HepG2 (cell line): ENCODE measurements around the gene FRAS1. TPM values are rescaled to one million over a fixed set of nuclear protein-coding genes. Genes with fewer than 3 reads are reported as not detected.

Source experiments
- ATF7 ChIP-seq, 2 experiments: fragments of 450-650 bp in 1 of 2; sonication (generic) in 1 of 2; formaldehyde crosslinking in 1 of 2; IDR thresholded peaks; 2 replicates each; pipeline versions ENCODE4 v1.4.0 to v1.6.1; 2016 to 2020; ENCODE audit warnings: antibody characterized with exemption in 1 of 2, mild to moderate bottlenecking in 1 of 2, missing genetic modification reagents in 1 of 2
- BCL3 ChIP-seq: sonication (generic); formaldehyde crosslinking; IDR thresholded peaks from 2 replicates; pipeline ENCODE4 v1.5.1; 2020; ENCODE audit warnings: mild to moderate bottlenecking, missing genetic modification reagents, moderate library complexity
- CBX5 ChIP-seq: sonication (generic); formaldehyde crosslinking; IDR thresholded peaks from 2 replicates; pipeline ENCODE4 v1.4.0; 2020; ENCODE audit warnings: missing genetic modification reagents, borderline replicate concordance
- CHCHD3 ChIP-seq: sonication (generic); formaldehyde crosslinking; IDR thresholded peaks from 2 replicates; pipeline ENCODE4 v1.8.0; 2022; ENCODE audit warnings: mild to moderate bottlenecking, missing genetic modification reagents, moderate library complexity
- DNMT3B ChIP-seq: conservative IDR thresholded peaks from 2 replicates; pipeline ENCODE4 v1.6.1; 2016; ENCODE audit warnings: missing biosample characterization, control low read depth
- DZIP1 ChIP-seq: sonication (generic); formaldehyde crosslinking; IDR thresholded peaks from 2 replicates; pipeline ENCODE4 v1.5.0; 2020; ENCODE audit warnings: mild to moderate bottlenecking, missing genetic modification reagents
- ELF3 ChIP-seq: IDR thresholded peaks from 2 replicates; pipeline ENCODE4 v1.6.1; 2016; ENCODE audit warnings: missing genetic modification reagents, missing compliant biosample characterization
- GABPB1 ChIP-seq: IDR thresholded peaks from 2 replicates; pipeline ENCODE4 v1.6.1; 2016; ENCODE audit warnings: mild to moderate bottlenecking, missing genetic modification reagents, moderate library complexity, missing compliant biosample characterization
- MLX ChIP-seq: IDR thresholded peaks from 2 replicates; pipeline ENCODE4 v1.6.1; 2016
- NFE2L1 ChIP-seq: sonication (generic); formaldehyde crosslinking; IDR thresholded peaks from 2 replicates; pipeline ENCODE4 v1.4.0; 2020; ENCODE audit warnings: missing genetic modification reagents, mild to moderate bottlenecking, borderline replicate concordance
- RARA ChIP-seq: IDR thresholded peaks from 2 replicates; pipeline ENCODE4 v1.6.1; 2016; ENCODE audit warnings: missing genetic modification reagents, missing compliant biosample characterization
- SIN3B ChIP-seq: fragments of 150-350 bp; IDR thresholded peaks from 2 replicates; pipeline ENCODE4 v1.6.1; 2014; ENCODE audit warnings: low read length
- SNAI1 ChIP-seq: sonication (generic); formaldehyde crosslinking; IDR thresholded peaks from 2 replicates; pipeline ENCODE4 v1.5.0; 2020; ENCODE audit warnings: mild to moderate bottlenecking, missing genetic modification reagents, borderline replicate concordance
- ZBTB7B ChIP-seq: sonication (generic); formaldehyde crosslinking; IDR thresholded peaks from 2 replicates; pipeline ENCODE4 v1.4.0; 2020; ENCODE audit warnings: missing genetic modification reagents
- ZNF101 ChIP-seq: sonication (generic); formaldehyde crosslinking; IDR thresholded peaks from 2 replicates; pipeline ENCODE4 v1.4.0; 2020; ENCODE audit warnings: mild to moderate bottlenecking, low read depth, missing genetic modification reagents, borderline replicate concordance
- ZNF225 ChIP-seq: sonication (generic); formaldehyde crosslinking; IDR thresholded peaks from 2 replicates; pipeline ENCODE4 v1.4.0; 2020; ENCODE audit warnings: mild to moderate bottlenecking, missing genetic modification reagents
- ZNF276 ChIP-seq: sonication (generic); formaldehyde crosslinking; IDR thresholded peaks from 2 replicates; pipeline ENCODE4 v1.4.0; 2020; ENCODE audit warnings: mild to moderate bottlenecking, low read depth, missing genetic modification reagents
- ZNF296 ChIP-seq: sonication (generic); formaldehyde crosslinking; conservative IDR thresholded peaks from 2 replicates; pipeline ENCODE4 v1.5.0; 2020; ENCODE audit warnings: mild to moderate bottlenecking, missing genetic modification reagents
- ZNF687 ChIP-seq: sonication (generic); formaldehyde crosslinking; IDR thresholded peaks from 2 replicates; pipeline ENCODE4 v1.5.1; 2020; ENCODE audit warnings: mild to moderate bottlenecking, missing genetic modification reagents, moderate library complexity
- ZSCAN25 ChIP-seq: sonication (generic); formaldehyde crosslinking; IDR thresholded peaks from 2 replicates; pipeline ENCODE4 v1.8.0; 2022; ENCODE audit warnings: mild to moderate bottlenecking, missing genetic modification reagents
- polyA plus RNA-seq, 8 experiments: library from polyadenylated mRNA; depleted of rRNA in 3 of 8; stranded (reverse) in 7 of 8; unstranded in 1 of 8; fragments of >200 nt; fragmentation: Illumina TruSeq in 4 of 8; extraction: Trizol in 4 of 8; gene quantifications; 2 replicates each; pipeline versions ENCODE4 v1.2.1 to v1.2.3, GENCODE V29; 2011 to 2016; ENCODE audit warnings: low read depth in 4 of 8, missing spikeins in 1 of 8, mixed read lengths in 1 of 8; ENCODE audit not compliant: insufficient read depth in 1 of 8
- total RNA-seq, 5 experiments: library from RNA; depleted of rRNA; stranded (reverse); fragments of >200 nt; fragmentation: Illumina TruSeq; extraction: Trizol; gene quantifications; 2 replicates each; pipeline ENCODE4 v1.2.3, GENCODE V29; 2016; ENCODE audit warnings: low read depth in 1 of 5

FRAS1 gene
- total and polyA plus RNA-seq, 2 of the 13 experiments (the other 11 are each of a cell fraction or from before 2014, with no cell fraction given): 22.5 to 31.6 TPM

GRCh38 chr4:78584863-78585547, 527.9 kb downstream of the FRAS1 start (continued):
- no peak for TF ChIP-seq ZNF276 (CRISPR knock-in tag)
- TF ChIP-seq ZNF101 (CRISPR knock-in tag): no peak
- TF ChIP-seq CBX5: no peak
- no peak for TF ChIP-seq ATF7 (IDR thresholded peaks at IDR 0.05)
- TF ChIP-seq ATF7 (CRISPR knock-in tag; IDR thresholded peaks at IDR 0.05): no peak
- no peak for TF ChIP-seq ZNF225 (CRISPR knock-in tag)
- TF ChIP-seq NFE2L1 (CRISPR knock-in tag): no peak
- no peak for TF ChIP-seq MLX
- TF ChIP-seq SIN3B: no peak
- TF ChIP-seq ZNF296 (CRISPR knock-in tag): no peak
- TF ChIP-seq ZNF687 (CRISPR knock-in tag): no peak
- TF ChIP-seq ELF3 (CRISPR knock-in tag): no peak
- TF ChIP-seq ZBTB7B: no peak
- TF ChIP-seq DZIP1 (CRISPR knock-in tag): no peak
- no peak for TF ChIP-seq SNAI1 (CRISPR knock-in tag)
- no peak for TF ChIP-seq CHCHD3 (CRISPR knock-in tag)
- no peak for TF ChIP-seq ZSCAN25 (CRISPR knock-in tag)
- no peak for TF ChIP-seq GABPB1
- TF ChIP-seq BCL3 (CRISPR knock-in tag): no peak
- TF ChIP-seq RARA (CRISPR knock-in tag): peak; percentile 93
- no peak for TF ChIP-seq DNMT3B (CRISPR knock-in tag)
